ENCODE measurements around the gene TTC21A. TPM values are rescaled to one million over a fixed set of nuclear protein-coding genes. Genes with fewer than 3 reads are reported as not detected.
"Not testable (repeated sequence)": the region's sequence is repeated elsewhere in the genome, so short reads cannot be mapped to it uniquely, and the experiment has no call there.

The TTC21A gene
- polyA plus RNA-seq = 10 to 100 TPM in 2 of 4 donors, 1 to 10 TPM in 2; 1.7 to 12.7 (median 7.0) TPM
- long read RNA-seq, donor 1 = 0 reads
- long read RNA-seq, donor 2 = 0 reads
- long read RNA-seq, donor 3 = 0 reads
- long read RNA-seq, donor 4 = 0 reads
- long read RNA-seq, donor 5 = 0 reads
- long read RNA-seq, donor 6 = 0 reads
- long read RNA-seq, donor 7 = 0 reads
- long read RNA-seq, donor 8 = 0 reads
- long read RNA-seq, donor 9, partial matches to known transcripts = 0 of 1 reads
- long read RNA-seq, donor 9, other reads (novel, unspliced or antisense) = 0 of 1 reads
- long read RNA-seq, donor 10, partial matches to known transcripts = 0 of 2 reads
- long read RNA-seq, donor 10, other reads (novel, unspliced or antisense) = 0 of 2 reads

DNA sequence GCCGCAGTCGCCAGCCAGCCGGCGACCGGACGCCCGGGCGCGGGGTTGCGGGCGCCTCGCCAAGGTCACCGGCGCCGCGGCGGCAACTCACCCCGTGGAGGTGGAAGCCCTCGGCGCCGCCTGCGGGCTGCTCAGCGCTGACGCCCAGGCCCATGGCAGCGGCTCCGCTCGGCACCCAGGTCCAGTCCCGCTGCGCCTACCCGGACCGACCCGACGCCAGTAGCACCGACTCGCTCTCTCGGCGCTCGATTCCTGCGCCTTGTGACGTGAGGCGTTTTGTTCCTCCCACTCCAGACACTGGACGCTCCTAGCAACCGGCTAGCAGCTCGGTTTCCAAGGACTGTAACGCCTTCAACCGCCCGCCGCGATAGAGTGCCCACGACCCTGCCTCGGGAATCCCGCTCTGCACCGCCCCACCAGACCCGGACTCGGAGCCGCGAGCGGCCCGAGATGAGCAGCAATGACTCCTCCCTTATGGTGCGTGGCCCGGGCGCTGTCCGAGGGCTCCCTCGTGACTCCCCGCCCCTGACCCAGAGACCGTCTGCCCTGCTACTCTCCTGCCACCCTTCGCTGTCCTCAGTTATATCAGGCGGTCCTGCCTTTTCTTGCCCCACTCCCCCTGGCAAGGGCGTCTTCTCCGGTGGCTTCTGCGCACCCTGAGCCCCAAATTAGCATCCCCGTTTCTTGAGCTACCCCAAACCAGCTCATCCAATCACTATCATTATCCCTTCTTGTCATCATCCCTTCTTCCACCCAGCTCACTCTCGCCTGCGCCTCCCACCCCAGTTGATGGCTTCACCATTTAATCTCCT is at the start of gene TTC21A, which contains the start of gene GORASP1:
TTC21A (plus strand) TSS at position 293 of the 812 bp plus-strand sequence; CDS start at position 451, 158 bp downstream.
GORASP1 (minus strand) TSS at position 240 of the 812 bp plus-strand sequence; CDS start at position 154, 86 bp downstream.
- Histone ChIP-seq H3K36me3 (ENCODE audit: control insufficient read depth in 3 of 3, insufficient read depth in 2 of 3, low read depth in 1 of 3, low read length in 3 of 3) (peaks cover 0 to 42% (median 0%) of the 10 kb centered on the region in 3 donors), H3K27ac (ENCODE audit: low read depth in 1 of 3, low read length in 2 of 3) (peak within 1 kb of the TSS; percentile 80 to 92 (median 88)), H3K4me3 (ENCODE audit: low read depth in 1 of 3, low read length in 3 of 3) (peak within 1 kb of the TSS; percentile 80 to 98 (median 87)), H3K4me1 (ENCODE audit: control insufficient read depth in 3 of 3, insufficient read depth in 2 of 3, low read depth in 1 of 3, low read length in 2 of 3) (peaks cover 4 to 10% (median 6%) of the 10 kb centered on the region in 3 donors), H3K27me3 (ENCODE audit: control insufficient read depth in 3 of 3, insufficient read depth in 3 of 3, low read length in 3 of 3) (no peaks in the 10 kb centered on the region), H3K9me3 (ENCODE audit: control insufficient read depth in 2 of 2, insufficient read depth in 1 of 2, low read depth in 1 of 2, low read length in 1 of 2) (no peaks in the 10 kb centered on the region)
- DNase-seq (peak; percentile 90 to 95), FAIRE-seq (no peak)
- 1% methylated on average over 63 to 74 of the region's 74 CpGs for WGBS, 3 donors

DNA sequence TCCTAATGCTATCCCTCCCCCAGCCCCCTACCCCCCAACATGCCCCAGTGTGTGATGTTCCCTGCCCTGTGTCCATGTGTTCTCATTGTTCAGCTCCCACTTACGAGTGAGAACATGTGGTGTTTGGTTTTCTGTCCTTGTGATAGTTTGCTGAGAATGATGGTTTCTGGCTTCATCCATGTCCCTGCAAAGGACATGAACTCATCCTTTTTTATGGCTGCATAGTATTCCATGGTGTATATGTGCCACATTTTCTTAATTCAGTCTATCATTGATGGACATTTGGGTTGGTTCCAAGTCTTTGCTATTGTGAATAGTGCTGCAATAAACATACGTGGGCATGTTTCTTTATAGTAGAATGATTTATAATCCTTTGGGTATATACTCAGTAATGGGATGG is 46.3 kb upstream of the TTC21A start:
- H3K9me3 ChIP-seq (ENCODE audit: control insufficient read depth in 2 of 2, insufficient read depth in 1 of 2, low read depth in 1 of 2, low read length in 1 of 2); H3K27me3 ChIP-seq (ENCODE audit: control insufficient read depth in 3 of 3, insufficient read depth in 3 of 3, low read length in 3 of 3); H3K36me3 ChIP-seq (ENCODE audit: control insufficient read depth in 3 of 3, insufficient read depth in 2 of 3, low read depth in 1 of 3, low read length in 3 of 3); DNase-seq; H3K4me3 ChIP-seq (ENCODE audit: low read depth in 1 of 3, low read length in 3 of 3); FAIRE-seq; H3K4me1 ChIP-seq (ENCODE audit: control insufficient read depth in 3 of 3, insufficient read depth in 2 of 3, low read depth in 1 of 3, low read length in 2 of 3); H3K27ac ChIP-seq (ENCODE audit: low read depth in 1 of 3, low read length in 2 of 3): not testable (repeated sequence)
- 63 to 82% (median 80%) methylated on average over 2 of the region's 2 CpGs for WGBS, 3 donors

DNA sequence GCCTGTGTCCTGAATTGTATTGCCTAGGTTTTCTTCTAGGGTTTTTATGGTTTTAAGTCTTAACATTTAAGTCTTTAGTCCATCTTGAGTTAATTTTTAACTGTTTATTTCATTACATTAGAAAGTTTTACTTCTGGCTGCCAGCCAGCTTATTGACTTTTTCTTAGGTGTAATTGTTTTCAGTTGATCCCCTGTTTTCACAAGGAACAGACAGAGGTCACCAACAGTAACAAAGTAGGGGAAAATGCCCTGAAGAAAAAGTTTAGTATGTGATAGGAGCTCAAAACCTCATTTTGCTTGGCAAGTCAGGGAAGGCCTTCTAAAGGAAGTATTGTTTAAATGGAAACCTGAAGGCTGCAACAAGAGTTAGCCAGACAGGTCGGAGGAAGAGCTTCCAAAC is 45.3 kb upstream of the TTC21A start:
- Histone ChIP-seq H3K4me1 (ENCODE audit: control insufficient read depth in 3 of 3, insufficient read depth in 2 of 3, low read depth in 1 of 3, low read length in 2 of 3) (peaks cover 0 to 5% (median 0%) of the 10 kb centered on the region in 3 donors), H3K9me3 (ENCODE audit: control insufficient read depth in 2 of 2, insufficient read depth in 1 of 2, low read depth in 1 of 2, low read length in 1 of 2) (peaks cover 0 to 4% of the 10 kb centered on the region in 2 donors), H3K4me3 (ENCODE audit: low read depth in 1 of 3, low read length in 3 of 3) (no peak overlapping the region), H3K27ac (ENCODE audit: low read depth in 1 of 3, low read length in 2 of 3) (no peak overlapping the region), H3K36me3 (ENCODE audit: control insufficient read depth in 3 of 3, insufficient read depth in 2 of 3, low read depth in 1 of 3, low read length in 3 of 3) (peaks cover 4 to 8% (median 4%) of the 10 kb centered on the region in 3 donors), H3K27me3 (ENCODE audit: control insufficient read depth in 3 of 3, insufficient read depth in 3 of 3, low read length in 3 of 3) (no peaks in the 10 kb centered on the region)
- WGBS, 3 donors = 48 to 64% (median 48%) methylated on average over 1 of the region's 1 CpG
- FAIRE-seq (no peak), DNase-seq (peak; percentile 25 to 26)

GRCh38 chr3:39063143-39063542 is 44.3 kb upstream of the TTC21A start:
- DNase-seq (no peak), FAIRE-seq (no peak)
- 83 to 93% (median 91%) methylated on average over 3 of the region's 3 CpGs for WGBS, 3 donors
- Histone ChIP-seq H3K36me3 (ENCODE audit: control insufficient read depth in 3 of 3, insufficient read depth in 2 of 3, low read depth in 1 of 3, low read length in 3 of 3) (peaks cover 4 to 11% (median 4%) of the 10 kb centered on the region in 3 donors), H3K27ac (ENCODE audit: low read depth in 1 of 3, low read length in 2 of 3) (no peak overlapping the region), H3K9me3 (ENCODE audit: control insufficient read depth in 2 of 2, insufficient read depth in 1 of 2, low read depth in 1 of 2, low read length in 1 of 2) (peaks cover 0 to 4% of the 10 kb centered on the region in 2 donors), H3K4me3 (ENCODE audit: low read depth in 1 of 3, low read length in 3 of 3) (no peak overlapping the region), H3K4me1 (ENCODE audit: control insufficient read depth in 3 of 3, insufficient read depth in 2 of 3, low read depth in 1 of 3, low read length in 2 of 3) (peaks cover 0 to 5% (median 0%) of the 10 kb centered on the region in 3 donors), H3K27me3 (ENCODE audit: control insufficient read depth in 3 of 3, insufficient read depth in 3 of 3, low read length in 3 of 3) (no peaks in the 10 kb centered on the region)

GRCh38 chr3:39064646-39065045 is 42.8 kb upstream of the TTC21A start:
- no peak overlapping the region for H3K4me3 ChIP-seq (ENCODE audit: low read depth in 1 of 3, low read length in 3 of 3)
- peaks cover 4 to 11% (median 8%) of the 10 kb centered on the region in 3 donors for H3K36me3 ChIP-seq (ENCODE audit: control insufficient read depth in 3 of 3, insufficient read depth in 2 of 3, low read depth in 1 of 3, low read length in 3 of 3)
- peaks cover 0 to 5% (median 0%) of the 10 kb centered on the region in 3 donors for H3K4me1 ChIP-seq (ENCODE audit: control insufficient read depth in 3 of 3, insufficient read depth in 2 of 3, low read depth in 1 of 3, low read length in 2 of 3)
- no peak overlapping the region for H3K27ac ChIP-seq (ENCODE audit: low read depth in 1 of 3, low read length in 2 of 3)
- no peaks in the 10 kb centered on the region for H3K27me3 ChIP-seq (ENCODE audit: control insufficient read depth in 3 of 3, insufficient read depth in 3 of 3, low read length in 3 of 3)
- FAIRE-seq (no peak), DNase-seq (no peak)
- peaks cover 0 to 4% of the 10 kb centered on the region in 2 donors for H3K9me3 ChIP-seq (ENCODE audit: control insufficient read depth in 2 of 2, insufficient read depth in 1 of 2, low read depth in 1 of 2, low read length in 1 of 2)
- 90 to 100% (median 94%) methylated on average over 1 of the region's 1 CpG for WGBS, 3 donors

GRCh38 chr3:39065197-39065596 is 42.3 kb upstream of the TTC21A start:
- 18 to 30% (median 21%) methylated on average over 1 of the region's 1 CpG for WGBS, 3 donors
- H3K4me1 ChIP-seq (ENCODE audit: control insufficient read depth in 3 of 3, insufficient read depth in 2 of 3, low read depth in 1 of 3, low read length in 2 of 3) = peaks cover 0 to 5% (median 0%) of the 10 kb centered on the region in 3 donors
- H3K27me3 ChIP-seq (ENCODE audit: control insufficient read depth in 3 of 3, insufficient read depth in 3 of 3, low read length in 3 of 3) = no peaks in the 10 kb centered on the region
- H3K36me3 ChIP-seq (ENCODE audit: control insufficient read depth in 3 of 3, insufficient read depth in 2 of 3, low read depth in 1 of 3, low read length in 3 of 3) = peaks cover 4 to 11% (median 8%) of the 10 kb centered on the region in 3 donors
- DNase-seq = peak; percentile 30
- no peak overlapping the region for H3K4me3 ChIP-seq (ENCODE audit: low read depth in 1 of 3, low read length in 3 of 3)
- H3K27ac ChIP-seq (ENCODE audit: low read depth in 1 of 3, low read length in 2 of 3) = no peak overlapping the region
- FAIRE-seq = no peak
- peaks cover 0 to 4% of the 10 kb centered on the region in 2 donors for H3K9me3 ChIP-seq (ENCODE audit: control insufficient read depth in 2 of 2, insufficient read depth in 1 of 2, low read depth in 1 of 2, low read length in 1 of 2)

DNA sequence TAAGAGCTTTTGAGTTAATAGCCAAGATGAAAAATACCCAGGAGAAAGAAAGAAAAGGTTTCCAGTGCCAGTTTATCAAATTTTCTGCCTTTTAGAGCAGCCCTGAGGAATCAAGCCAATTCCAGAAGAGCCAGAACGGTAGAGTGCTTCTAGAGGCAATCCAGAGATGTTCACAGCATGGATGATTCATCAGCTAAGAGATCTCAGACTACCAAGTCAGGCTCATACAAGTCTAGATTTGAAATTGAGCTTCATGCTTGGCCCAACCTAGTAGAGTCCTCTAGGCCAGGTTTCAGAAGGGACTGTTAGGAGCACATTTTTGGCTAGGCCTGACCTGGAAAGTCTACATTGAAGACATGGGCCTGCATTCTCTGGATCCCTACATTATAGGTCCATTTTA is 40.2 kb upstream of the TTC21A start:
- Histone ChIP-seq H3K4me1 (ENCODE audit: control insufficient read depth in 3 of 3, insufficient read depth in 2 of 3, low read depth in 1 of 3, low read length in 2 of 3) (peaks cover 0 to 3% (median 0%) of the 10 kb centered on the region in 3 donors), H3K27ac (ENCODE audit: low read depth in 1 of 3, low read length in 2 of 3) (no peak overlapping the region), H3K4me3 (ENCODE audit: low read depth in 1 of 3, low read length in 3 of 3) (no peak overlapping the region), H3K27me3 (ENCODE audit: control insufficient read depth in 3 of 3, insufficient read depth in 3 of 3, low read length in 3 of 3) (no peaks in the 10 kb centered on the region), H3K36me3 (ENCODE audit: control insufficient read depth in 3 of 3, insufficient read depth in 2 of 3, low read depth in 1 of 3, low read length in 3 of 3) (peaks cover 5 to 14% (median 12%) of the 10 kb centered on the region in 3 donors), H3K9me3 (ENCODE audit: control insufficient read depth in 2 of 2, insufficient read depth in 1 of 2, low read depth in 1 of 2, low read length in 1 of 2) (no peaks in the 10 kb centered on the region)
- WGBS, 3 donors = 55 to 67% (median 66%) methylated on average over 1 of the region's 1 CpG
- FAIRE-seq (no peak), DNase-seq (no peak)

DNA sequence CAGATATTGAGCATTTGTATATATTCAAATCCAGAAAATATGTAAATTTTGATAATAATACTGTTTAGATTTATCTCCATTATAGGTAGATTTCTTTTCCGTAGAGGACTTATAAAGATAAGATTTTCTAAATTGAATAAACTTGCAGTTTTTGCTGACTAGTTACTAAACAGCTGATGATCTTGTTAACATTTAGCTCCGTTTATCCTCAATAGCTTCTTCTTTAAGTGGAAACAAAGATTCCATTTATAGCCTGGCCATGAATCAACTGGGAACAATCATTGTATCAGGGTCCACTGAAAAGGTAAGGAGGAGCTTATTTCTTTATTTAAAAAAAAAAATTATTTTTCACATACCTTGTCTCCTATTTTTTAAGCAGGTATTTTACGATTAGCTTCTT is 38.9 kb upstream of the TTC21A start:
- peaks cover 5 to 22% (median 12%) of the 10 kb centered on the region in 3 donors for H3K36me3 ChIP-seq (ENCODE audit: control insufficient read depth in 3 of 3, insufficient read depth in 2 of 3, low read depth in 1 of 3, low read length in 3 of 3)
- H3K4me1 ChIP-seq (ENCODE audit: control insufficient read depth in 3 of 3, insufficient read depth in 2 of 3, low read depth in 1 of 3, low read length in 2 of 3) = no peaks in the 10 kb centered on the region
- no peaks in the 10 kb centered on the region for H3K27me3 ChIP-seq (ENCODE audit: control insufficient read depth in 3 of 3, insufficient read depth in 3 of 3, low read length in 3 of 3)
- no peak overlapping the region for H3K4me3 ChIP-seq (ENCODE audit: low read depth in 1 of 3, low read length in 3 of 3)
- no peaks in the 10 kb centered on the region for H3K9me3 ChIP-seq (ENCODE audit: control insufficient read depth in 2 of 2, insufficient read depth in 1 of 2, low read depth in 1 of 2, low read length in 1 of 2)
- 89 to 92% (median 91%) methylated on average over 3 of the region's 3 CpGs for WGBS, 3 donors
- DNase-seq (no peak), FAIRE-seq (no peak)
- H3K27ac ChIP-seq (ENCODE audit: low read depth in 1 of 3, low read length in 2 of 3) = no peak overlapping the region

Measured in small intestine (tissue), 16 donors.